Measurements from ENCODE around the gene CELSR2.
A peak's percentile ranks its signal among the peaks of the same experiment; 100 is the strongest.
"Not testable (repeated sequence)": the region's sequence is repeated elsewhere in the genome, so short reads cannot be mapped to it uniquely, and the experiment has no call there.

Gene CELSR2

DNA sequence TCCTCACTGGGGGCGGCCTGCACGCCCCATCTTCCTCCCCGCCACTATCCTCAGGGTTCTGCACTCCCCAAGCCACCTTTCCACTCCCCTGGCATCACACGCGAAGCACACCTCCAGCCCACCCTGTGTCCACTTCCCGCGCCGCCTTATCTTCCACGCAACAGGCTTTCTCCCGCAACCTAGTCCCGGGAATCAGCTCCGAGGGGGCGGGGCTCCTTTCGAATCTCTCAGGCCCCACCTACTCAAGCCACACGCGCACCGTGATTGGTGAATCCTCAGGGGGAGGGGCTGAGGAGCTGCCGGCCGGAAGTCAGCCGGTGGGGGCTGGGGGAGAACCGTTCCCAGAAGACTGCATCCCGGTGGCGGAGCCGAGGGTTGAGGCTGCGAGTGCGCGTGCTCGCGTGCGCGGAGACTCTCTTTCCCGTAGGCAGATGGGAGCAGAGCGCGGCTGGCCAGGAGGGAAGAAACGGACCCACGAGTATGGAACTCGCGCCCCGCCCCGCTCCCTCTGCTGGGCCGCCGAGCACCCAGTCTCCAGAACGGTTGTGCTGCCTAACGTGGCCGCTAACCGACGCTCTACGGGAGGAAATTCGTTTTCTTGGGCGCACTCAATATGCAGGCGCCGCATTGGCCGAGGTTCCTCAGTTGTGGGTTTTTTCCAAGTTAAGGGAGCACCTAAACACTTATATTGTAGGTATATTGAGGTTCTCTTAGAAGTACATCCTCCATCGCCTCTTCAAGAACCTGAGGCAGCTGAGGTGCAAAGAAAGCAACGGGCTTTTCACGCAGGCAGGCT is 33.8 kb downstream of the CELSR2 start, which contains the start of gene PSRC1:
Gene PSRC1, minus strand, starts transcription at position 194 of the 796 bp plus-strand sequence.
- peak; percentile 88 for DNase-seq

DNA sequence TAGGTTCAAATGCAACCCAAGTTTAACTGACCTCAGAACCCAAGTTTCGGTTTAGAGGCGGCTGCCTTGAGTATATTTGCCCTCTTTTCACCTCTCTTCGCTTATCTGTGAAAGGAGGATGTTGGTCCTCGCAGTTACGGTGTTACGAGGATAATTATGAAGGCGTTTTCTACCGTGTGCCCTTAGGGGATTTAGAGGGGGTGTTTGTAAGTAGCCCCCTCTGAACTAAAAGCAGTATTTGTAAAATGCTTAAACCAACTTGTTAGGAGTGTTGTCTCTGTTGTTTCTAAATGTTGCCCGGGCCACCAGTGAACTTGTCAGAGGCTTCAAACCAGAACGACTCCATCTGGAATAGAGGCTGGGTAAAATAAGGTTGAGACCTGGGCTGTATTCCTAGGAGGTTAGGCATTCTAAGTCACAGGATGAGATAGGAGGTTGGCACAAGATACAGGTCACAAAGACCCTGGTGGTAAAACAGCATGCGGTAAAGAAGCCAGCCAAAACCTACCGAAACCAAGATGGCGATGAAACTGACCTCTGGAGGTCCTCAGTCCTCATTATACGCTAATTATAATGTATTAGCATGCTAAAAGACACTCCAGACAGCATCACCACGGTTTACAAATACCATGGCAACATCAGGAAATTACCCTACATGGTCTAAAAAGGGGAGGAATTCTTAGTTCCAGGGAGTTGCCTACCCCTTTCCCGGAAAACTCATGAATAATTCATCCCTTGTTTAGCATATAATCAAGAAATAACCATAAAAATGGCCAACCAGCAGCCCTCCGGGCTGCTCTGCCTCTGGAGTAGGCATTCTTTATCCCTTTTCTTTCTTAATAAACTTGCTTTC is 34.6 kb downstream of the CELSR2 start:
- no peak for DNase-seq

DNA sequence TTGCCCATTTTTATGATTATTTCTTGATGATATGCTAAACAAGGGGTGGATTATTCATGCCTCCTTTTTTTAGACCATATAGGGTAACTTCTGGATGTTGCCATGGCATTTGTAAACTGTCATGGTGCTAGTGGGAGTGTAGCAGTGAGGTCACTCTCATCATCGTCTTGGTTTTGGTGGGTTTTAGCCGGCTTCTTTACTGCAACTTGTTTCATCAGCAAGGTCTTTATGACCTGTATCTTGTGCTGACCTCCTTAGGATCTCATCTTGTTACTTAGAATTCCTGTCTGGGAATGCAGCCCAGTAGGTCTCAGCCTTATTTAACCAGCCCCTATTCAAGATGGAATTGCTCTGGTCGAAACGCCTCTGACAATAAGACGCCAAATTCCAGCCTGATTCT is 37.4 kb downstream of the CELSR2 start:
- DNase-seq: not testable (repeated sequence)

DNA sequence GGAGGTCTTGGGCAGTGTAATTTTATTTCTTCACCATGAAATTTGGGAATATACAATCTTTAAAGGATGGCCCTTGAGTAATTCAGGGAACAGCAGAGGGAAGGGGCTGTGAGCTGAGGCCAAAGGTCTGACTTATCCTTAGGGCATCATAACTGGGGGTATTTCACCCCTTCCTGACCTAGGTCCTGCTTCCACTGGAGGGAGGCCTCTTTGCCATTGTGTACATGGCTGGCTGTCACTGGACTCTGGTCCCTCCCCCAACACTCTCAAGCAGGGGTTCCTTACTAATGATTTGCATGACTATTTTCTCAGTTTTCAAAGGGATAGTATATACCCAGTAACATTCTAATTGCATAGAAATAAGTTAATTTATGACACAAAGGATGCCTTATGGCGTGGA is 40.8 kb downstream of the CELSR2 start:
- no peak for DNase-seq

- no peak for DNase-seq
Observed at GRCh38 chr1:109290998-109291397, 41.7 kb downstream of the CELSR2 start.

DNA sequence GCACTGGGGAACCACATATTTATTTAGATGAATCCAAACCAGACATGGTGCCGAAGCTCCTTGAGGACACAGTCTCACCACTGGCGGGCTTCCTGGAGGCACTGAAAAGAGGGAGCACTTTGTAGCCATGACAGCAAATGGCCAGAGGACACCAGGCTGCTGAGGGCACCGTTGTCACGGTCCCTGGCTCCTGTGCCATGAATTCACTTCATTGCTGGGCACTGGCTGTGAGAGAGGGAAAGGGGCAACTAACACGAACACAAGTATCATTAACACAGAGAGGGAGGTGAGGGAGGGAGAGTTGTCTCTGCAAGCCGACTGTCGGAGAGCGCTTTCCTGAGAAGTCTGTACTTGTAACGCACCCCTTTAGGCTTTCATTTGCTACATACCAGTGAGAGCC is 43.0 kb downstream of the CELSR2 start:
- DNase-seq: no peak

GRCh38 chr1:109293026-109293425 is 43.7 kb downstream of the CELSR2 start:
- no peak for DNase-seq

GRCh38 chr1:109294481-109294880 is 45.1 kb downstream of the CELSR2 start:
- DNase-seq: no peak

GRCh38 chr1:109295712-109296415 is 46.5 kb downstream of the CELSR2 start:
- DNase-seq: no peak

DNA sequence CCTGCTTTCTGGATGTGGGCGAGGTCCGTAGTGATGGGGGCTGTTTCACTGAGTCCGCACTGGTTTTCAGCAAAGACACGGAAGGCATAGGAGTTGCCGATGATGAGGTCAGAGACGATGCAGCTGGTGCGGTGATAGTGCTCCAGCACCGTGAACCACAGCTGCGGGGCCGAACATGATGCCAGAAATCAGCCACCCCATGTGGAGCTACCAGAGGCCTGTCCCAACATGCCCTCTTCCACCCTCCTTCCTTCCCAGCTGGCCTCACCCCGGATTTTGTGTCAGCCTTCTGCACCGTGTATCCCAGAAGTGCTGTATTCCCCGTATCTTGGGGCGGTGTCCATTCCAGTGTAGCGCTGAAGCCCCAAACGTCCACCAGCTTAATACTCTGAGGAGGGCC is 47.4 kb downstream of the CELSR2 start:
- no peak for DNase-seq

GRCh38 chr1:109298666-109299557 is 49.6 kb downstream of the CELSR2 start:
- no peak for DNase-seq

GRCh38 chr1:109299558-109300343 is 50.4 kb downstream of the CELSR2 start:
- DNase-seq: no peak

- DNase-seq: no peak
Observed at GRCh38 chr1:109300650-109301151, 51.4 kb downstream of the CELSR2 start.

GRCh38 chr1:109301874-109302273 is 52.5 kb downstream of the CELSR2 start:
- DNase-seq: no peak

DNA sequence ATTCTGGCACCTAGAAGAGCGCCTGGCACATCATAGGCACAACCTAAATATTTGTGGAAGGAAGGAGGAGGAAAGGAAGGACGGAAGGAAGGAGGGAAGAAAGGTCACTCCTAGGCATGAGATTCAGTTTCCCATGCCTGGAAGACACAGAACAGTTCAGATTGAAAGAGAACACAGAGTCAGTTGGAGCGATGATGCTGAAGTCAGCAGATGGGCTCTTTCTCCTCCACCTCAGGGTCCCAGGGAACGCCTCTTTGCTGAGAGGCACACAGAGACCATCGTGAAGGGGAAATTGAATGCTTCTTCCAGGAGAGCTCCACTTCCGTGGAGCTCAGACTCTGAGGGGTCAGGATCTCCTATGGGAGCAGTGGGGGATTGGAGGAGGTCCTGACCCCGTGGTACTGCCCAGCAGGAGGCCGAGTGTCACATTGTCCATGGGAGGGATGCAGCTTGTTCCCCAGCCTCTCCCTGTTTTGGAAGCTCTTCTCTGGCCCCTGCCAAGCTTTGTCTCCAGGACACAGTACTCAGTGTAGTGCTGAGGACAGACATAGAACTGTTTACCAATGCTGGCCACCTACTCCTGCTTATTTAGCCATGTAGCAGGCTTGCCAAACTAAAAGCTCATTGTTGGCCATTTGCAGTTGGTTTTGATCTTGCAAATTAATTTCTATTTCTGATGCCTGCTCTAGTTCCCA is 55.0 kb downstream of the CELSR2 start:
- no peak for DNase-seq

GRCh38 chr1:109305991-109306390 is 56.7 kb downstream of the CELSR2 start:
- DNase-seq: not testable (repeated sequence)

DNA sequence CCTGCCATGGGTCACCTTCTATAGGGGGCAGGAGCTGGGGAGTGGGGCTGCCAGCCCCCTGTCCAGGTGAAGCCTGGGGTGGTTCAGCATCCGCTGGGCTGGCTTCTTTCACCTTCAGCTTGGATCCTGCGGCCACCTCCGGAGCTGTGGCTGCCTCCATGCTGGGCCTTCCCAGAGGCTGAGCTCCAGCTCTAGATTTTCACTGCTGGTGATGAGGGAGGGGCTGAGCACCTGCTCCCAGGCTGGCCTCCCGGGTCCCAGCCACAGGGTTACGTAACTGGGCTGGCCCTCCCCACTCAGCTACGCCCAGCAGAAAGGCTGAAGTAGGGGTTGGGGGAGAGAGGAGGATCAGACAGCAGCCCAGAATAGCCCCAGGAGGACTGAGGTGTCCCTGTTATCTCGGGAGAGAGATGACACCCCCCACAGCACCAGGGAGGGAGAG is 57.5 kb downstream of the CELSR2 start, which contains the start of gene MYBPHL:
Gene MYBPHL, minus strand, starts transcription at position 180 of the 442 bp plus-strand sequence. Its CDS starts 20 bp downstream, at position 160.
- no peak for DNase-seq

GRCh38 chr1:109307274-109308021 is 58.1 kb downstream of the CELSR2 start:
- DNase-seq: no peak

- DNase-seq: no peak
Observed at GRCh38 chr1:109309347-109309746, 60.0 kb downstream of the CELSR2 start.

- no peak for DNase-seq
Observed at GRCh38 chr1:109312246-109312645, 62.9 kb downstream of the CELSR2 start.

All from activated T-cell treated with anti-CD3 and anti-CD28 coated beads for 4 hours (primary cell).